GM12878 (cell line): Measurements from ENCODE around the gene CNKSR3.

Source experiments
- CBX5 ChIP-seq: sonication (generic); IDR thresholded peaks from 2 replicates; pipeline ENCODE4 v1.6.1; 2016; ENCODE audit warnings: low read depth, moderate library complexity, mild to moderate bottlenecking, inconsistent platforms
- CTCF ChIP-seq, 3 experiments: IDR thresholded peaks in 2 of 3; conservative IDR thresholded peaks in 1 of 3; 2 replicates each; pipeline ENCODE4 v1.5.1; 2011; ENCODE audit warnings: low read depth in 3 of 3, low read length in 3 of 3, mild to moderate bottlenecking in 3 of 3, control low read depth in 2 of 3, moderate library complexity in 2 of 3, inconsistent platforms in 1 of 3, mixed read lengths in 1 of 3; ENCODE audit not compliant: control insufficient read depth in 2 of 3, insufficient read depth in 1 of 3; ENCODE audit errors: extremely low read depth in 1 of 3
- EP300 ChIP-seq, 2 experiments: fragments of 150-350 bp in 1 of 2; IDR thresholded peaks; 2 replicates each; pipeline ENCODE4 v1.6.1; 2011 to 2012; ENCODE audit warnings: low read depth in 2 of 2, low read length in 2 of 2, borderline replicate concordance in 1 of 2, improper control_type of control experiment in 1 of 2, inconsistent platforms in 1 of 2; ENCODE audit not compliant: control insufficient read depth in 1 of 2
- ESRRA ChIP-seq: IDR thresholded peaks from 2 replicates; pipeline ENCODE4 v1.6.1; 2012; ENCODE audit warnings: mild to moderate bottlenecking, low read length, improper control_type of control experiment
- KDM1A ChIP-seq: fragments of 200-600 bp; sonication (generic); IDR thresholded peaks from 2 replicates; pipeline ENCODE4 v1.6.1; 2016; ENCODE audit warnings: borderline replicate concordance
- MEF2A ChIP-seq: IDR thresholded peaks from 2 replicates; pipeline ENCODE4 v1.6.1; 2011; ENCODE audit warnings: low read depth, mild to moderate bottlenecking, low read length, moderate library complexity; ENCODE audit not compliant: insufficient read depth
- MTA2 ChIP-seq: fragments of 450-650 bp; IDR thresholded peaks from 2 replicates; pipeline ENCODE4 v1.6.1; 2016; ENCODE audit warnings: low read depth, mild to moderate bottlenecking, moderate library complexity
- RAD21 ChIP-seq: IDR thresholded peaks from 2 replicates; pipeline ENCODE4 v1.6.1; 2011; ENCODE audit warnings: mild to moderate bottlenecking, low read depth, low read length, moderate library complexity; ENCODE audit not compliant: insufficient read depth
- SMAD5 ChIP-seq: IDR thresholded peaks from 2 replicates; pipeline ENCODE4 v1.6.1; 2016; ENCODE audit warnings: antibody characterized with exemption, low read depth
- SREBF2 ChIP-seq: IDR thresholded peaks from 2 replicates; pipeline ENCODE4 v1.6.1; 2012; ENCODE audit warnings: mild to moderate bottlenecking, low read length
- TCF7 ChIP-seq: IDR thresholded peaks from 2 replicates; pipeline ENCODE4 v1.6.1; 2014; ENCODE audit warnings: antibody characterized with exemption, borderline replicate concordance
- TF ChIP-seq, protein P1 (sequence below): fragments of 450-650 bp; IDR thresholded peaks from 2 replicates; pipeline ENCODE4 v1.6.1; 2017; ENCODE audit warnings: low read depth, mild to moderate bottlenecking, moderate library complexity
- TF ChIP-seq, protein P2 (sequence below): IDR thresholded peaks from 2 replicates; pipeline ENCODE4 v1.6.1; 2012; ENCODE audit warnings: low read depth, low read length, improper control_type of control experiment
- TF ChIP-seq, protein P3 (sequence below): IDR thresholded peaks from 2 replicates; pipeline ENCODE4 v1.6.1; 2011; ENCODE audit warnings: low read depth, mild to moderate bottlenecking, low read length, moderate library complexity, borderline replicate concordance; ENCODE audit errors: extremely low read depth

DNA sequence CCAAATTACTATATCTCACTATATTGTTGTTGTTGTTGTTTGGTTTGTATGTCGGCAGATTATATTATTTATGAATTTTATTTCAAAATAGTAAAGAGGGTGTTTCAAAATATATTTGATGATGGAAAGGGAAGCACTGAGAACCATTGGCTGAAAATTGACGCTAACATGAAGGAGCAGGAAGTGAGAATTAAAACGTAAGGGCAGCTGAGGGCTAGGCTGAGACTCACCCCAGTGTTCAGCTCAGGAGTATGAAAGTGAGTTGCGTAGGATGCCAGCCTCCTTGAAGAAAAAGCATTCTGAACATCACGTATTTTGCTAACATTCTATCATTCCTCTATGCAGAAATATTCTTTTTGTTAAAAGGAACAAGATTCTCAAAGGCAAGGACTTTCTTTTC is 143.1 kb downstream of the CNKSR3 start:
- no peak for TF ChIP-seq SMAD5
- no peak for TF ChIP-seq ESRRA
- TF ChIP-seq SREBF2, result no peak
- no peak for TF ChIP-seq EP300 (IDR thresholded peaks at IDR 0.05; ENCODE audit: borderline replicate concordance in 1 of 2, control insufficient read depth in 1 of 2, low read depth in 2 of 2, low read length in 2 of 2)
- no peak for TF ChIP-seq KDM1A
- TF ChIP-seq MEF2A, result no peak
- TF ChIP-seq, protein P1, sequence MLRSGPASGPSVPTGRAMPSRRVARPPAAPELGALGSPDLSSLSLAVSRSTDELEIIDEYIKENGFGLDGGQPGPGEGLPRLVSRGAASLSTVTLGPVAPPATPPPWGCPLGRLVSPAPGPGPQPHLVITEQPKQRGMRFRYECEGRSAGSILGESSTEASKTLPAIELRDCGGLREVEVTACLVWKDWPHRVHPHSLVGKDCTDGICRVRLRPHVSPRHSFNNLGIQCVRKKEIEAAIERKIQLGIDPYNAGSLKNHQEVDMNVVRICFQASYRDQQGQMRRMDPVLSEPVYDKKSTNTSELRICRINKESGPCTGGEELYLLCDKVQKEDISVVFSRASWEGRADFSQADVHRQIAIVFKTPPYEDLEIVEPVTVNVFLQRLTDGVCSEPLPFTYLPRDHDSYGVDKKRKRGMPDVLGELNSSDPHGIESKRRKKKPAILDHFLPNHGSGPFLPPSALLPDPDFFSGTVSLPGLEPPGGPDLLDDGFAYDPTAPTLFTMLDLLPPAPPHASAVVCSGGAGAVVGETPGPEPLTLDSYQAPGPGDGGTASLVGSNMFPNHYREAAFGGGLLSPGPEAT, result no peak
- TF ChIP-seq MTA2, result no peak
- TF ChIP-seq CBX5, result no peak
- TF ChIP-seq CTCF (IDR thresholded peaks at IDR 0.05 in 2 of 3, conservative IDR thresholded peaks at IDR 0.05 in 1 of 3; ENCODE audit: control insufficient read depth in 2 of 3, extremely low read depth in 1 of 3, insufficient read depth in 1 of 3, low read depth in 3 of 3, low read length in 3 of 3), result no peak
- no peak for TF ChIP-seq TCF7
- no peak for TF ChIP-seq RAD21
- TF ChIP-seq, protein P2, sequence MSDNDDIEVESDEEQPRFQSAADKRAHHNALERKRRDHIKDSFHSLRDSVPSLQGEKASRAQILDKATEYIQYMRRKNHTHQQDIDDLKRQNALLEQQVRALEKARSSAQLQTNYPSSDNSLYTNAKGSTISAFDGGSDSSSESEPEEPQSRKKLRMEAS, result no peak
- TF ChIP-seq, protein P3, sequence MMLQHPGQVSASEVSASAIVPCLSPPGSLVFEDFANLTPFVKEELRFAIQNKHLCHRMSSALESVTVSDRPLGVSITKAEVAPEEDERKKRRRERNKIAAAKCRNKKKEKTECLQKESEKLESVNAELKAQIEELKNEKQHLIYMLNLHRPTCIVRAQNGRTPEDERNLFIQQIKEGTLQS, result no peak
